Adrenal gland (tissue), 5 donors: ENCODE results near the gene ELMO2.

ENCODE experiments used
- POLR2A ChIP-seq, 2 donors: fragments of 450-650 bp; IDR thresholded peaks; one replicate each; pipeline ENCODE4 v1.6.1; 2017; ENCODE audit warnings: antibody characterized with exemption in 2 of 2, mild to moderate bottlenecking in 2 of 2, moderate library complexity in 1 of 2
- TF ChIP-seq, protein P1 (sequence below), 6 experiments: fragments of 450-650 bp in 4 of 6; fragments of 200-600 bp in 2 of 6; sonication (generic) in 1 of 6; IDR thresholded peaks; 1 replicate in 5 of 6; 2 replicates in 1 of 6; pipeline versions ENCODE4 v1.5.1 to v1.8.0; 2016 to 2021; ENCODE audit warnings: antibody characterized with exemption in 6 of 6, mild to moderate bottlenecking in 2 of 6, moderate library complexity in 1 of 6
- donor health status: DM: no; HTN: no; CAD: no.

GRCh38 chr20:46411637-46412036 is 5.2 kb upstream of the ELMO2 start:
- TF ChIP-seq, protein P1, sequence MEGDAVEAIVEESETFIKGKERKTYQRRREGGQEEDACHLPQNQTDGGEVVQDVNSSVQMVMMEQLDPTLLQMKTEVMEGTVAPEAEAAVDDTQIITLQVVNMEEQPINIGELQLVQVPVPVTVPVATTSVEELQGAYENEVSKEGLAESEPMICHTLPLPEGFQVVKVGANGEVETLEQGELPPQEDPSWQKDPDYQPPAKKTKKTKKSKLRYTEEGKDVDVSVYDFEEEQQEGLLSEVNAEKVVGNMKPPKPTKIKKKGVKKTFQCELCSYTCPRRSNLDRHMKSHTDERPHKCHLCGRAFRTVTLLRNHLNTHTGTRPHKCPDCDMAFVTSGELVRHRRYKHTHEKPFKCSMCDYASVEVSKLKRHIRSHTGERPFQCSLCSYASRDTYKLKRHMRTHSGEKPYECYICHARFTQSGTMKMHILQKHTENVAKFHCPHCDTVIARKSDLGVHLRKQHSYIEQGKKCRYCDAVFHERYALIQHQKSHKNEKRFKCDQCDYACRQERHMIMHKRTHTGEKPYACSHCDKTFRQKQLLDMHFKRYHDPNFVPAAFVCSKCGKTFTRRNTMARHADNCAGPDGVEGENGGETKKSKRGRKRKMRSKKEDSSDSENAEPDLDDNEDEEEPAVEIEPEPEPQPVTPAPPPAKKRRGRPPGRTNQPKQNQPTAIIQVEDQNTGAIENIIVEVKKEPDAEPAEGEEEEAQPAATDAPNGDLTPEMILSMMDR (IDR thresholded peaks at IDR 0.05) = no peak
- no peak for TF ChIP-seq POLR2A (IDR thresholded peaks at IDR 0.05)
